Gastroesophageal sphincter (tissue), 3 donors: ENCODE measurements around the gene UQCRFS1.

Experiments
- EP300 ChIP-seq: sonication (generic); formaldehyde crosslinking; IDR thresholded peaks from one replicate; pipeline ENCODE4 v1.6.1; 2017; ENCODE audit warnings: antibody characterized with exemption, mild to moderate bottlenecking
- POLR2A ChIP-seq, 2 donors: fragments of 450-650 bp; IDR thresholded peaks; one replicate each; pipeline ENCODE4 v1.6.1; 2017; ENCODE audit warnings: antibody characterized with exemption in 2 of 2, mild to moderate bottlenecking in 2 of 2, moderate library complexity in 1 of 2
- POLR2AphosphoS5 ChIP-seq: sonication (generic); formaldehyde crosslinking; IDR thresholded peaks from one replicate; pipeline ENCODE4 v1.6.1; 2017; ENCODE audit warnings: antibody characterized with exemption
- TF ChIP-seq, protein P1 (sequence below), 4 experiments: fragments of 200-600 bp in 2 of 4; fragments of 450-650 bp in 2 of 4; sonication (generic) in 1 of 4; IDR thresholded peaks; one replicate each; pipeline ENCODE4 v1.5.1; 2017 to 2019; ENCODE audit warnings: antibody characterized with exemption in 4 of 4, mild to moderate bottlenecking in 2 of 4, moderate library complexity in 2 of 4

DNA sequence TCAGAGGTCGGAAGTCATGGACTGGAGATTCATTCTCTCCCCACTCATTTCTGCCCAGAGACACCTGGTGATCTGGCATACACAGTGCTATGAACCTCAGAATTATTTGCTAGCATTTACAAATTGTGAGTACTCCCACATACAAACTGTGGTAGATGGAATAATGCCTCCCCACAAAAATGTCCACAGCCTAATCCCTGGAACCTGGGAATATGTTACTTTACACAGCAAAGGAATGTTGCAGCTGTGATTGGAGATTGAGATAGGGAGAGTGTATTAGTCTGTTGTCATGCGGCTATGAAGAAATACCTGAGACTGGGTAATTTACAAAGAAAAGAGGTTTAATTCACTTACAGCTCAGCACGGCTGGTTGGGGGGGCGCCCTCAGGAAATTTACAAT is 3.1 kb upstream of the UQCRFS1 start:
- TF ChIP-seq, protein P1, sequence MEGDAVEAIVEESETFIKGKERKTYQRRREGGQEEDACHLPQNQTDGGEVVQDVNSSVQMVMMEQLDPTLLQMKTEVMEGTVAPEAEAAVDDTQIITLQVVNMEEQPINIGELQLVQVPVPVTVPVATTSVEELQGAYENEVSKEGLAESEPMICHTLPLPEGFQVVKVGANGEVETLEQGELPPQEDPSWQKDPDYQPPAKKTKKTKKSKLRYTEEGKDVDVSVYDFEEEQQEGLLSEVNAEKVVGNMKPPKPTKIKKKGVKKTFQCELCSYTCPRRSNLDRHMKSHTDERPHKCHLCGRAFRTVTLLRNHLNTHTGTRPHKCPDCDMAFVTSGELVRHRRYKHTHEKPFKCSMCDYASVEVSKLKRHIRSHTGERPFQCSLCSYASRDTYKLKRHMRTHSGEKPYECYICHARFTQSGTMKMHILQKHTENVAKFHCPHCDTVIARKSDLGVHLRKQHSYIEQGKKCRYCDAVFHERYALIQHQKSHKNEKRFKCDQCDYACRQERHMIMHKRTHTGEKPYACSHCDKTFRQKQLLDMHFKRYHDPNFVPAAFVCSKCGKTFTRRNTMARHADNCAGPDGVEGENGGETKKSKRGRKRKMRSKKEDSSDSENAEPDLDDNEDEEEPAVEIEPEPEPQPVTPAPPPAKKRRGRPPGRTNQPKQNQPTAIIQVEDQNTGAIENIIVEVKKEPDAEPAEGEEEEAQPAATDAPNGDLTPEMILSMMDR (IDR thresholded peaks at IDR 0.05), result no peak
- no peak for TF ChIP-seq EP300
- TF ChIP-seq POLR2A (IDR thresholded peaks at IDR 0.05), result no peak
- no peak for TF ChIP-seq POLR2AphosphoS5
